NT2/D1 (cell line): ENCODE results near the gene MYH6.

Experiments
- SUZ12 ChIP-seq: IDR thresholded peaks from 2 replicates; pipeline ENCODE4 v1.6.1; 2011; ENCODE audit not compliant: insufficient read length, insufficient read depth; ENCODE audit errors: extremely low read depth
- ZNF274 ChIP-seq: IDR thresholded peaks from 2 replicates; pipeline ENCODE4 v1.6.1; 2011; ENCODE audit warnings: mild to moderate bottlenecking, low read depth, low read length

DNA sequence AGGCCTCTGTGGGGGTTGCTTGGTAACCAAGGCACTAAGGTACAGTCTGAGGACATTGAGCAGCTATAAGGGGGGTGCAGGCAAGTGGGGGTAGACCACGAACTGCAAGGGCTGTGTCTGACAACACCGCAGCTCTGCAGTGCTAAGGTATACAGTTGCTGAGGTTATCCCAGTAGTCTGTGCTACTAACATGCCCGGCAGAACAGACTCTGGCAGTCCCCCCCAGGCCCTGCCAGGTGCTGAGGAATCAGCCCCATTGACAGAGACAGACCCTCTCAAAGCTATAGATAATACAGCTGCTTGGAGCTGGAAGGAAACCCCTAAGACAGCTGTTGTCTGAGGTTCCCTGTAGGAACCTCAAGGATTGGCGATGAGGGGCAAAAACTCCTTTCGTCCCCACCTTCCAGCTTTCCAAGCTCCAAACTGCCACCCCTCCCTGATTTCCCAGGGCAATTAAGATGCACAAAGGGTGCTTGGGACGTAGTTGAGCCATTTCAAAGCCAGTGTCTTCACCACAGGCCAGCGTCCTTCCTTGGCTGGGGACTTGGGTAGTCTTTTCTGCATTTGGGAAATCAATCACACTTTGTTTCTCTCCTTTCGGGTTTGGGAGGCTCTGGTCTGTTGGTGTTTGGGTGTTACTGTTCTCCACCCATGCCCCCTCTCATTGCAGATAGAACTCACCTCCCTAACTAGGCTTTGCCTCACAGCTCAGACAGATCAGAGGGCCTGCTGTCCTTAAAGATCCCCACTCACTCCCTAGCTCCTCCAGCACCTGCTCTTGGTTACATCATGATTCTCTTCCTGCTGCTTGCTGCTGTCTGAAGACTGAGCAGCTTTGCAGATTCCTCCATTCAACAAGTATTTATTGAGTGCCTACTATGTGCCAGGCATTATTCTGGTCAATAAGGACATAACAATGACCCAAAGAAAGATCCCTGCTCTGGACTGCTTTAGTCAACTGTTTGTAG lies 29.3 kb upstream of the MYH6 start:
- TF ChIP-seq ZNF274: no peak
- TF ChIP-seq SUZ12: no peak
